HG02840 (cell line): ENCODE measurements around the gene HGS.

Experiments used
- ATAC-seq: cut with Tn5 transposase; IDR thresholded peaks from one replicate; pipeline ENCODE4 v1.9.1; 2021; ENCODE audit warnings: mild to moderate bottlenecking, moderate library complexity, moderate number of reproducible peaks; ENCODE audit not compliant: unreplicated experiment, low FRiP score

The HGS gene

DNA sequence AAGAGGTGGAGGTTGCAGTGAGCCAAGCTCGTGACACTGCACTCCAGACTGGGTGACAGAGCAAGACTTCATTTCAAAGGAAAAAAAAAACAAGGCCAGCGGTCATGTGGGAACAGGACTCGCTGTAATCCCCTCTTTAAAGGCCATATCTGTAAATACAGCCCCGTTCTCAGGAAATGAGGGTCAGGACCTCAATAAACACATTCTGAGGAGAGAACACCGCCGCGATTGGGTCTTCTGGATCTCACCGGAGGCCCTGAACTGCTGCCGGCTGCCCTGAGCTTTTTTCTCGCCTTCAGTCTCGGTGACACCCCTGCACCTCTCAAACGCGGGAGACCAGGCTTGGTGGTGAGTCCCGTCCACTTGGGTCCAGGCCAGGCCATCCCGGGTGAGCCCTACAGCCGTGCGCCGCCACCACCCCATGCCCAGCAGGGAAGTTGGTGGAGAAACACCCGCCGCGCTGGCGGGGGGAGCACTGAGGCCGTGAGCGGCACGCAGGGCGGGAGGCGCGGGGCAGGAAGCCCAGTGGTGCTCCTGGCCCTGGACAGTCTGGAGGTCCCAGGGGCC lies 56.7 kb downstream of the HGS start:
- no peak for ATAC-seq

DNA sequence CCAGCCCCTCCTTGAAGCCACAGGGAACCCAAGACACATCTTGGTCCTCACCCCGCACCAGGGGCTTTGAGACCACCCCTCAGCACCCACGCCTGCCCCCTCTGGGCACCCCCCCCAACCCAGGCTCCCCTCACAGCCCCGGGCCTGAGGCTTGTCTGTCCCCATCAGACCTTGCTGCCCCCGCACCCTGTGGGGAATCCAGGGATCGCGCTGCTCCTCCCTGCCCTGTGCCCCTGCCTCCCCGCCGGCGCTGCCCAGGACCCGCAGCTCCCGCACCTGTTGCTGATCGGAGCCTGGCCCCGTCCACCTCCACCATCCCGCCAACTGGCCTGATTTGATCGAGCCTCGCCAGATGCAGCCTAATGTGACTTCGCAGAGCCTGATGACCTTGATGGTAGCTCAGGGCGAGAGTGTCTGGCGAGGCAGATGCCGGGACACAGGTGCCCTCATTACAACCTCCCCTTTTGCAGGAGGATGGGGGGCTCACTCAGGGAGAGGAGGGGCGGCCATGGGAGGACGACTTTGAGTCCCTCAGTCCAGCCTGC lies 57.3 kb downstream of the HGS start:
- ATAC-seq = no peak

DNA sequence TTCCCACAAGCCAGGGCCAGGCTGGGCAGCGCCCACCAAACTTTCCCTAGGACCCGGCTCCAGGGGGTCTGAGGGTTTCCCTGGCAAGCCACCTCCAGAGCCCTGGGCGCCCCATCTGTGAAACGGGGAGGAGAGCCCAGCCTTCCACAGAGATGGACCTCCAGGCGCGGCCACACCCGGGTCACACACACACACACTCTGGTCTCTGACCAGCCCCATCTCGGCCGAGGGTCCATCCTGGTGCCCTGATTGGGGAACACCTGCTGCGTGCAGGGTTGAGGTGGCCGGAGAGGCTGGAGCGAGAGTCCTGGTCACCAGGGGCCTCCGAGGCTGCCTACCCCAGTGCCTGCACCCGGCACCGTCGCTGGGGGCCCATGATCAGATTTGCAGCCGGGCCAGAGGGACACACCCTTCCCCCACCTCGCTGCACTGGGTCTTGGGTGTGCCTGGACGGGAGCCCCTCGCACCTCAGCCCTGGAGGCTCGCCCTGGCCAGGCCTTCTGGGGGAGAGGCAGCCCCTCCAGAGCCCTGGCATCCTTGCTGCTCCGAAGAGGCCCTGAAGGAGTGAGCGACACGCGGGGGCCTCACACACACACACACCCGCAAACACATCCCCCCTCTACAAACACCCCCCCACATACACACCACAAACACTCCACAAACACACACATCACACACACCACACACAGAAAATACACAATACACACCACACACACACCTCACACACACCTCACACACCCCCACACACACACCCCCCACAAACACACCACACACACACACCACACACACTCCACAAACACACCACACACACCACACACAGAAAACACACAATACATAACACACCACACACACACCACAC lies 58.0 kb downstream of the HGS start:
- no peak for ATAC-seq
